ENCODE measurements around the gene ZYG11B. TPM values are rescaled to one million over a fixed set of nuclear protein-coding genes. Genes with fewer than 3 reads are reported as not detected.

The ZYG11B gene
- total RNA-seq, 1 experiment from 2014 or later, result 20.6 TPM

GRCh38 chr1:52751589-52752483, 25.6 kb downstream of the ZYG11B start:
- no peak for TF ChIP-seq CTCF (conservative IDR thresholded peaks at IDR 0.05)
- Mint-ChIP-seq H3K27me3 (ENCODE audit: low read depth) (no peaks in the 10 kb centered on the region; the same call in 1 of the 2 replicates), H3K36me3 (ENCODE audit: insufficient read depth in 1 of 3, low read depth in 3 of 3) (peaks cover 0 to 5% (median 5%) of the 10 kb centered on the region in 3 experiments; a peak in 1 of 7 replicates), H3K4me3 (no peak overlapping the region), H3K4me1 (peaks cover 14 to 16% of the 10 kb centered on the region in 2 experiments), H3K9me3 (no peaks in the 10 kb centered on the region), H3K27ac (no peak overlapping the region)
- Histone ChIP-seq H3K23ac (ENCODE audit: insufficient read length, low read depth, low read length) (no peak overlapping the region), H2AK5ac (ENCODE audit: insufficient read length, low read length) (no peak overlapping the region), H3K14ac (ENCODE audit: insufficient read depth, low read length) (no peak overlapping the region), H2BK12ac (ENCODE audit: insufficient read length, low read depth, low read length) (no peak overlapping the region), H4K8ac (replicated peaks; ENCODE audit: insufficient read length, low read depth, low read length) (no peak overlapping the region), H2BK5ac (ENCODE audit: insufficient read length, low read length) (no peak overlapping the region), H3T11ph (ENCODE audit: low read length) (no peak overlapping the region), H4K91ac (ENCODE audit: insufficient read length, low read depth, low read length) (no peak overlapping the region), H2BK120ac (ENCODE audit: low read depth, low read length, poor library complexity, severe bottlenecking) (no peak overlapping the region), H3K27ac (ENCODE audit: insufficient read length, low read depth, low read length) (no peak overlapping the region), H3K79me1 (ENCODE audit: insufficient read depth, low read depth, low read length, poor library complexity, severe bottlenecking) (no peaks in the 10 kb centered on the region), H3K23me2 (ENCODE audit: insufficient read length, low read depth, low read length, poor library complexity, severe bottlenecking) (no peaks in the 10 kb centered on the region), H3K4ac (ENCODE audit: low read depth, low read length) (no peak overlapping the region), H4K5ac (ENCODE audit: insufficient read length, low read depth, low read length) (no peak overlapping the region), H3K4me1 (ENCODE audit: insufficient read depth, low read length) (no peaks in the 10 kb centered on the region), H2BK15ac (ENCODE audit: low read depth, low read length) (no peak overlapping the region), H3K27me3 (ENCODE audit: insufficient read depth, low read length) (no peaks in the 10 kb centered on the region), H3K79me2 (ENCODE audit: insufficient read depth, low read length) (no peaks in the 10 kb centered on the region), H3K4me2 (ENCODE audit: insufficient read depth, insufficient read length, low read length) (no peak overlapping the region), H3K9me3 (ENCODE audit: control insufficient read depth, low read depth, low read length) (no peaks in the 10 kb centered on the region), H3K9ac (ENCODE audit: extremely low read depth, insufficient read length, low read length) (no peak overlapping the region), H2AFZ (ENCODE audit: low read length) (no peak overlapping the region), H4K20me1 (ENCODE audit: control insufficient read depth, insufficient read depth, insufficient read length) (no peaks in the 10 kb centered on the region), H3K56ac (ENCODE audit: insufficient read length, low read depth, low read length) (no peak overlapping the region), H2BK20ac (ENCODE audit: low read depth, low read length, poor library complexity, severe bottlenecking) (no peak overlapping the region), H3K18ac (ENCODE audit: insufficient read length, low read depth, low read length) (no peak overlapping the region)
- WGBS (ENCODE audit: extremely low coverage, insufficient read length, low lambda C conversion rate), result no CpG with 5 or more reads among the region's 3 CpGs
- no peak for DNase-seq

Data from H9 (cell line).